ENCODE measurements around the gene TOPORS.
"Not testable (repeated sequence)": the region's sequence is repeated elsewhere in the genome, so short reads cannot be mapped to it uniquely, and the experiment has no call there.

TOPORS gene

GRCh38 chr9:32565967-32566366 is 13.6 kb upstream of the TOPORS start:
- no peak for DNase-seq

- DNase-seq, result no peak
Observed at GRCh38 chr9:32558408-32558934, 6.1 kb upstream of the TOPORS start.

DNA sequence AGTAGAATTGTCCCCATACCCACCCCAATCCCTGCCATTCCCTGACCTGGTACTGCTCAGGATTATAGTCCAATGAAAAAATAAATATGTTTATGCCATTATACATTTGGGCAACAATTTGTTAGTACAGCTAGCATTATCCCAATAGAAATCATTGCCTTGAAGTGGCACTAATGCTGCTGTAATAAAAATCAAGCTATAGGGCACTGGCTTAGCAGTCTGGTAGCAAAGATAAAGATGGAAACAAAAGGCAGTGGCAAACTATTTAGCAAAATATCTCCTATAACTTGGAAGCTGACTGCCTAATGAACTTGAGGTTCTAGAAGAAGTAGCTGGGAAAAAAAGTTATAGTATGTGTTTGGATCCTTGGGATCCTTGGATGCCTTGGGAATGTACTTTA is 2.2 kb upstream of the TOPORS start:
- DNase-seq, result no peak

GRCh38 chr9:32554107-32554506 is 1.7 kb upstream of the TOPORS start:
- no peak for DNase-seq

GRCh38 chr9:32551276-32552051 is 922 bp downstream of the TOPORS start:
- no peak for DNase-seq

DNA sequence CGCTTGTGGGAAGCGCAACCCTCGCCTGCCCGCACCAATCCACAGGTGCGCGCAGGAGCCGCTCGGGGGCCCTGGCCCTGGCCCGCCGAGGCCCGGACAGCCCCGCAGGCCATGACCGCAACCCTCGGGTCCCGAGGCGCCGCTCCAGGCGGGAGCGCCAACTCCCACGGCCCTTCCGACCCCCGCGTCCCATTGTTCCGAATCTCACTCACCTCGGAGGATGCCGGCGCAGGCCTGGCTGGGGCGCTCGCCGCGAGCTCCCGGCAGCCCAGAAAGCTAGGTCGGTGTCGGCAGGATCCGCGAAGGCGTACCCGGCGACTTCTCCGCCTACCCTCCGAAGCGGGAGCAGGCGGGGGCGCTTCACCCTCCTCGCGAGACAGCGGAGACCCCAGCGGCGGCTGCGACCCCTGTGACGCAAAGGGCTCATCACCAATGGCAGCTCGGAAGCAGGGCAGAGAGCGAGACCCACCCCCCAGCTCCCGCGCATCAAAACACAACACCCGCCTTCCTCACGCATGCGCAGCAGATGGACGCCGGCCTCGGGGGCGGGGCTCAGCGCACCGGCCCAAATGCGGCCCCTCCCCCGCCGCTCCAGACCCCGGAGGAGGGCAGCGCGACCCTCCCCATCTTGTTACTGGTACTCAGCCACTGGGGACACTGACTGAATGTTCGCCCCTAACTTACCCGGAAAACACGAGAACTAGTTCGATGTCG is 1.7 kb downstream of the TOPORS start:
- peak; percentile 93 for DNase-seq

DNA sequence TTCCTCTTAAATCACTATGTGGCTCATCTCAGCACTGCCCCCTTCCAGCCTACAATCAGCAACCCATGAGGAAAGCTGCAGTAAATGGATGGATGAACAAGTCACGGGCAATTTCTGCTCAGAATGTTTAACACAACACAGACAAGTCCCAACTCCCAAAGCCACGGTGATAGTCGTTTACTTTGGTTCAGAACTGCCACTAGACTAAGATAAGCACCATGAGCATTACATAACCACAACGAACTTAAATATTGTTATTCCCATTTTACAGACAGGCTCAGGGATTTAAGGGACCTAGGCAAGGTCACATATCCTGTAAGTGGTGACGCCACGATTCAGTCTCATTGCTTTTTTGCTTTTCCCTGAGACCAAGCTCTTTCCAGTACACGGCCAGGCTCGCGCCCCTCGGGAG is 2.2 kb downstream of the TOPORS start:
- no peak for DNase-seq

DNA sequence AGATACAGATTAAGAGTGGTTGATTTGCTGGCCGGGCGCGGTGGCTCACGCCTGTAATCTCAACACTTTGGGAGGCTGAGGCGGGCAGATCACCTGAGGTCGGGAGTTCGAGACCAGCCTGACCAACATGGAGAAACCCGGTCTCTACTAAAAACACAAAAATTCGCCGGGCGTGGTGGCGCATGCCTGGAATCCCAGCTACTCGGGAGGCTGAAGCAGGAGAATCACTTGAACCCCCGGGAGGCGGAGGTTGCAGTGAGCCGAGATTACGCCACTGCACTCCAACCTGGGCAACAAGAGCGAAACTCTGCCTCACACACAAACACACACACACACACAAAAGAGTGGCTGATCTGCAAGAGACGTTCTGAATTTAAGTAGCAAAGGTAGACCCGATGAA is 4.2 kb downstream of the TOPORS start:
- not testable (repeated sequence) for DNase-seq

DNA sequence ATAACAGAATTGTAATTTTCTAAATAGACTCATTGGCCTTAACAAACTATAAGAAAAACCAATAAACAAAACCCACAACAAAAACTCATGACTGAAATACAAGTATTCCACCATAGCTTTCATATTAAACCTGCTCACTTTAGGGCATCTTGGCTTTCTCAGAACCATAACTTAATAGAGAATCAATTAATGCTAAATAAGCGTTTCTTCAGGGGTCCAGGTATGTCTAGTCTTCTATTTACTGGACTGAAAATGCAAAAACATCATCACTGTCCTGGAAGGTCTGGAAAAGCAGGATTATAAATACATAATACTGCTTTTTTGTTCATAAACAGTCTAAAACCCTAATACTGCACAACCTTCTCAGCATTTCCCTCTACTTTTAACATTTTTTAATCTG is 6.5 kb downstream of the TOPORS start:
- DNase-seq, result no peak

- no peak for DNase-seq
Observed at GRCh38 chr9:32543047-32543446, 9.3 kb downstream of the TOPORS start.

- DNase-seq, result no peak
Observed at GRCh38 chr9:32533816-32534215, 18.6 kb downstream of the TOPORS start.

DNA sequence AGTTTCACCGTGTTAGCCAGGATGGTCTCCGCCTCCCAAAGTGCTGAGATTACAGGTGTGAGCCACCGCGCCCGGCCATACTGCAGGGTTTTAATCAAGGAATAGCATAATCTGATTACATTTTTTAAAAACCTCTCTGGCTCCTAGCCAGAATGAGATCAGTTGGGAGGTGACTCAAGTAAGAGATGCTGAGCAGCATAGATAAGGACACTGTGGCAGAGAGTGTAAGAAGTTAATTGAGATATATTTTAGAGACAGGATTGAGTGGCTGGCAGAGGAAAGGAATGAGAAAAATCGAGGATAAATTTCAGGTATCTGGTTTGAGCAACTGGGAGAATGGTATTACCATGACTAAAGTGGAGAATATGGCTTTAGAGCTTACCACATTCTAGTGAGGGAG is 19.1 kb downstream of the TOPORS start:
- DNase-seq, result no peak

DNA sequence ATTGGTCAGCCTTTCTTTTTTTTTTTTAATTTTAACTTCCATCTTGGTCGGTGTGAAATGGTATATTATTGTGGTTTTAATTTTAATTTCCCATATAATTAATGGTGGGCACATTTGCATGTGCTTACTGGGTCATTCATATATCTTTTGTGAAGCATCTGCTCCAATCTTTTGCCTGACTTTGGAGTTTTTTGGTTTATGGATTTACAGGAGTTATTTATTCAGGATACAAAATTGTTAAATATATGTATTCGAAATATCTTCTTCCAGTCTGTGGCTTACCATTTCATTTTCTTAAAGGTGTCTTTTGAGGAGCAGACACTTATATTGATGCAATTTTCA is 25.7 kb downstream of the TOPORS start:
- no peak for DNase-seq

GRCh38 chr9:32526041-32526706 is 26.2 kb downstream of the TOPORS start, which contains the start of gene RIGI:
Gene RIGI (minus strand): TSS chr9:32526196. CDS start chr9:32526166, 30 bp downstream.
- peak; percentile 57 for DNase-seq

- DNase-seq, result no peak
Observed at GRCh38 chr9:32525709-32526030, 26.7 kb downstream of the TOPORS start.

DNA sequence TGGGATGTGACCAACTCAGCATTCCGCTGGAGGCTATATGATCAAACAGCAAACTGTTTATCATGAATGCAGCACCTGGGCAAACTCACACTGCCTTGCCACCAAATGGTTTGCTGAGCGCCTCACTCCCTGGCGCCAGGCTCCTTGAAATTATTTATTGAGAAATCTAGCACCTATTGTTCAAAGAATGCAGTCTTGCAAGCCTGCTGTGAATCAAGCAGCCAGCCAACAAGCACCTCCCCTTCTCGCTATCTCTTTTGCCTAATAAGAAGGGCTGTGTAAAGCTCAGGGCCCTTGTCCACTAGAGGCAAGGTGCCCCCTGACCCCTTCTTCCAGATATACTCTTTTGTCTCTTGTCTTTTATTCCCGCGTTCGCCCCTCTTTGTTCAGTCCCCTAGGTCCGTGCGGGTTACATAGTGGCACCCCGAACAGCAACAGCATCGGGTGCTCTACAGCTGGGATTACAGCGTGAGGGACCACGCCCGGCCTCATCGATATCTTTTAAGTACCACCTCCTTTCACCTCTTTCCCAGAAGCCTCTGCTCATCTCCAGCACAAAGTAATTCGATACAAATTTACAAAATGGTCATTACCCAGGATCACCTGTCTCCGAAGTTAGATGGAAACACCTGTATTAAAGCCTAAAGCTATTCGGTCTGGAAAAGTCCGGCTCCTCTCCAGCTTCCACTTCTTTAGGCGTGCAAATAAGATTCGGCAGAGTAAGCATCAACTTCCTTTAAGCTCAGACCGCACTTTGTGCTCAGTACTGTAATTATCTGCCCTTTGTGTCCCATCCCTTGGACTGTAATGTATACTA is 27.3 kb downstream of the TOPORS start:
- DNase-seq, result no peak

DNA sequence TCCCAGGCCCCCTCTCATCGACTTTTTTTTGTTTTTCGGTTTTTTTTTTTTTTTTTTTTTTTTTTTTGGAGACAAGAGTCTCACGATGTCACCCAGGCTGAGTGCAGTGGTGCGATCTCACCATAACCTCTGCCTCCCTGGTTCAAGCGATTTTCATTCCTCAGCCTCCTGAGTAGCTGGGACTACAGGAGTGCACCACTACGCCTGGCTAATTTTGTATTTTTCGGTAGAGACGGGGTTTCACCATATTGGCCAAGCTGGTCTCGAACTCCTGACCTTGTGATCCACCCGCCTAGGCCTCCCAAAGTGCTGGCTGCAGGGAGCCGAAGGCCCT is 27.9 kb downstream of the TOPORS start:
- DNase-seq, result not testable (repeated sequence)

- no peak for DNase-seq
Observed at GRCh38 chr9:32523910-32524309, 28.5 kb downstream of the TOPORS start.

DNA sequence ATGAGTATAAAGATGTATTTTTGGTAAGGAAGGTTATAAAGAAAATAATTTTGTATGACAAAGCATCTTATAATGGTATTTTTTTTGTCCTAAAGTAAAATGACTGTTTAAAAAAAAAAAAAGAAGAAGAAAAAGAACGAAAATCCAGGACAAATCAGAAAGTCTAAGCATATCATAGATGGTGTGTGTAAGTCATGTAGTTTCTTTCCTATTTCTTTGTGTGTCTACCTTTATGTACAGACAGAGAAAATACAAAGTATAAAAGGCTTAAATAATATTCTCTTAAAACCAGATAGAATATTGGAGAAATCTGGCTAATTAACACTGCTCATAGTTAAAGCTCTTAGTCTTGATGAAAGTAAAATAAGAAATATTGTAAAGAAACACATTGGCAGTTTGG is 34.1 kb downstream of the TOPORS start:
- DNase-seq, result no peak

DNA sequence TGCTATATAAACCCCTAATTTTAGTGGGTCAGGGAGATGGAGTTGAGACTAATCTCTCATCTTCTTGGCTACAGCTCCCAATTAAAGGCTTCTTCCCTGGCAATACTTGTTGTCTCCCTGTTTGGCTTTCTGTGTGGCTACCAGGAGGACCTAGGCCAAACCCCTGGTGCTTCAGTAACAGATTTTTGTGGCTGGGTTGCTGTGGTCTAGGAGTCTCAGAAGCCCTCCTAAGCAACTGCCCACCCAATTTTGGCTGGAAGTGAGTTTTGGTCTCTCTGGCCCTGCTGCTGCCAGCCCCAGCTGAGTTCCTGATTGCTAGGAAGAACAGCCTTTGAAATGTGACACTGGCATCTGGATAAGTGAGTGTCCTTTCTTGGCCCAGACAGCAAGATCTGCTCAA is 36.1 kb downstream of the TOPORS start:
- DNase-seq, result no peak

- no peak for DNase-seq
Observed at GRCh38 chr9:32508728-32509127, 43.7 kb downstream of the TOPORS start.

DNA sequence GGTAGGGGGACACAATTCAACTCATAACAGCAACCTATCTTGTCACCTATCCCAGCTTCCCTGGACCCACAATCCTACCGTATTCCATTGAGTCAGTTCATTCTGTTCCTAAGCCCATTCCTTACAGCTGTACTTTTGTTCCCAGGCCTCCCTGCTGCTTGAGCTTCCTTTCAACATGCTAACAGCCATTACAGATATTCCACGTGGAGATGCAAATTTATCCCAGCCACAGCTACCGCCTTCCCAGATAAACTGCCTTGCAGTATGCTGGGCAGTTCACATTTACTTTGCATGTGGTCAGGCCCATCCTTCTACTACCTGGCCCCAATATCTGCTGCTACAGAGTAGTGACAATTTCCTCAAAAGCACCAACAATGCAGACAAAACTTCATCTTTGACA is 49.4 kb downstream of the TOPORS start:
- DNase-seq, result no peak

DNA sequence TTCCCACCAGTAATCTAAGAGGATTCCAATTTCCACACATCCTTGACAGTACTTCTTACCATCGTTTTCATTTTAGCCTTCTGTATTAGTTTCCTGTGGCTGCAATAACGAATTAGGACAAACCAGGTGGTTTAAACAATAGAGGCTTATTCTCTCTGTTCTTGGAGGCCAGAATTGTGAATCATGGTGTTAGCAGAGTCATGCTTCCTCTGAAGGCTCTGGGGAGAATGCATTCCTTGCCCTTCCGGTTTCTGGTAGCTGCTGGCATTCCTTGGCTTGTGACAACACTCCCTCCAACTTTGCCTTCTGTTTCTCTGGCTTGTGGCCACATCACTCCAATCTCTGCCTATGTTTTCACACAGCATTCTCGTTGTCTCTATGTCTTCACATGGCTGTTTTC is 49.9 kb downstream of the TOPORS start:
- no peak for DNase-seq

Data from activated gamma-delta T cell (primary cell).